SU-DHL-6 (cell line): ENCODE measurements around the gene SOX1.

Experiments
- H2AFZ ChIP-seq: fragments of 200-600 bp; sonication (generic); 2 replicates; pipeline ENCODE4 v1.6.1; 2014; ENCODE audit warnings: low read depth, mild to moderate bottlenecking, moderate library complexity, mixed read lengths, antibody characterized with exemption, low read length; ENCODE audit not compliant: severe bottlenecking
- H3F3A ChIP-seq: fragments of 200-600 bp; shearing (Covaris generic); 2 replicates; pipeline ENCODE4 v1.6.0; 2016; ENCODE audit warnings: antibody characterized with exemption, mild to moderate bottlenecking; ENCODE audit not compliant: insufficient read depth
- H3K27ac ChIP-seq: fragments of 200-600 bp; sonication (generic); 2 replicates; pipeline ENCODE4 v1.5.1; 2016; ENCODE audit warnings: low read depth, mild to moderate bottlenecking, low read length, moderate library complexity, mixed read lengths
- H3K27me3 ChIP-seq: fragments of 200-600 bp; sonication (generic), shearing (Covaris generic); 2 replicates; pipeline ENCODE4 v1.6.0; 2014; ENCODE audit warnings: mild to moderate bottlenecking, low read length
- H3K36me3 ChIP-seq: fragments of 200-600 bp; sonication (generic); 2 replicates; pipeline ENCODE4 v1.6.1; 2014; ENCODE audit warnings: mild to moderate bottlenecking, low read length, mixed read lengths
- H3K4me2 ChIP-seq: fragments of 300-600, 200-600 bp; shearing (Covaris generic), sonication (generic); 2 replicates; pipeline ENCODE4 v1.6.0; 2014; ENCODE audit warnings: low read length, low read depth, mild to moderate bottlenecking; ENCODE audit not compliant: poor library complexity, severe bottlenecking
- H3K4me3 ChIP-seq: fragments of 200-600 bp; sonication (generic); 2 replicates; pipeline ENCODE4 v1.5.1; 2014; ENCODE audit warnings: antibody characterized with exemption, low read length, mild to moderate bottlenecking, mixed read lengths; ENCODE audit not compliant: insufficient read depth, poor library complexity, severe bottlenecking
- H3K79me2 ChIP-seq: fragments of 200-600 bp; sonication (generic); 2 replicates; pipeline ENCODE4 v1.6.1; 2014; ENCODE audit warnings: mild to moderate bottlenecking, low read length, moderate library complexity; ENCODE audit not compliant: insufficient read depth
- H3K9ac ChIP-seq: fragments of 200-600 bp; sonication (generic); 2 replicates; pipeline ENCODE4 v1.7.0; 2014; ENCODE audit warnings: mild to moderate bottlenecking, low read length
- H3K9me2 ChIP-seq: fragments of 200-600 bp; sonication (generic); replicated peaks from 2 replicates; pipeline ENCODE4 v1.6.1; 2014; ENCODE audit warnings: low read length; ENCODE audit not compliant: insufficient read depth
- H3K9me3 ChIP-seq: fragments of 200-600 bp; sonication (generic); 2 replicates; pipeline ENCODE4 v1.6.1; 2014; ENCODE audit warnings: low read length, mixed read lengths; ENCODE audit not compliant: insufficient read depth
- H4K20me1 ChIP-seq: fragments of 200-600 bp; sonication (generic); 2 replicates; pipeline ENCODE4 v1.6.1; 2014; ENCODE audit warnings: low read depth, mild to moderate bottlenecking, antibody characterized with exemption, low read length, moderate library complexity, mixed read lengths
- CTCF ChIP-seq: fragments of 200-600 bp; sonication (generic); IDR thresholded peaks from one replicate; pipeline ENCODE4 v1.5.1; 2017; ENCODE audit warnings: antibody characterized with exemption, mild to moderate bottlenecking, low read length, moderate library complexity; ENCODE audit not compliant: insufficient read depth, poor library complexity, severe bottlenecking
- EZH2phosphoT487 ChIP-seq: fragments of 200-600 bp; sonication (generic), shearing (Covaris generic); conservative IDR thresholded peaks from 2 replicates; pipeline ENCODE4 v1.6.1; 2018; ENCODE audit warnings: mild to moderate bottlenecking, antibody characterized with exemption, low read length, moderate library complexity, mixed read lengths

The SOX1 gene

GRCh38 chr13:112106478-112107141 is 39.7 kb downstream of the SOX1 start:
- no peak overlapping the region for H2AFZ ChIP-seq
- H3F3A ChIP-seq, result no peaks in the 10 kb centered on the region
- H3K36me3 ChIP-seq, result no peaks in the 10 kb centered on the region
- no peak overlapping the region for H3K4me2 ChIP-seq
- no peaks in the 10 kb centered on the region for H3K9me3 ChIP-seq
- H3K27me3 ChIP-seq, result no peaks in the 10 kb centered on the region
- H3K79me2 ChIP-seq, result no peaks in the 10 kb centered on the region
- no peak overlapping the region for H3K4me3 ChIP-seq
- TF ChIP-seq EZH2phosphoT487 (no peak), CTCF (no peak)
- H3K9ac ChIP-seq, result no peak overlapping the region
- no peaks in the 10 kb centered on the region for H4K20me1 ChIP-seq
- H3K27ac ChIP-seq, result no peak overlapping the region
- no peaks in the 10 kb centered on the region for H3K9me2 ChIP-seq

GRCh38 chr13:112107289-112107688 is 40.3 kb downstream of the SOX1 start:
- Histone ChIP-seq H3K27me3 (no peaks in the 10 kb centered on the region), H3K9me3 (no peaks in the 10 kb centered on the region), H4K20me1 (no peaks in the 10 kb centered on the region), H3K4me2 (no peak overlapping the region), H3K27ac (no peak overlapping the region), H2AFZ (no peak overlapping the region), H3K79me2 (no peaks in the 10 kb centered on the region), H3F3A (no peaks in the 10 kb centered on the region), H3K4me3 (no peak overlapping the region), H3K9me2 (no peaks in the 10 kb centered on the region), H3K9ac (no peak overlapping the region), H3K36me3 (no peaks in the 10 kb centered on the region)
- TF ChIP-seq CTCF (no peak), EZH2phosphoT487 (no peak)

GRCh38 chr13:112110479-112110878 is 43.5 kb downstream of the SOX1 start:
- Histone ChIP-seq H3K36me3 (no peaks in the 10 kb centered on the region), H3K9me2 (no peaks in the 10 kb centered on the region), H4K20me1 (no peaks in the 10 kb centered on the region), H3K9ac (no peak overlapping the region), H3K4me2 (no peak overlapping the region), H3K79me2 (no peaks in the 10 kb centered on the region), H3F3A (no peaks in the 10 kb centered on the region), H3K27ac (no peak overlapping the region), H3K4me3 (no peak overlapping the region), H3K27me3 (no peaks in the 10 kb centered on the region), H2AFZ (no peak overlapping the region), H3K9me3 (no peaks in the 10 kb centered on the region)
- TF ChIP-seq EZH2phosphoT487 (no peak), CTCF (no peak)
